Activated CD8-positive, alpha-beta memory T cell treated with anti-CD3 and anti-CD28 coated beads for 1 hour (primary cell): ENCODE results near the gene GRIN2A.

ENCODE experiments used
- DNase-seq, 2 donors: peaks; one replicate each; pipeline ENCODE4 v3.0.0-alpha.2; 2020; ENCODE audit warnings: low read depth in 1 of 2; ENCODE audit errors: extremely low read depth in 1 of 2

The GRIN2A gene

DNA sequence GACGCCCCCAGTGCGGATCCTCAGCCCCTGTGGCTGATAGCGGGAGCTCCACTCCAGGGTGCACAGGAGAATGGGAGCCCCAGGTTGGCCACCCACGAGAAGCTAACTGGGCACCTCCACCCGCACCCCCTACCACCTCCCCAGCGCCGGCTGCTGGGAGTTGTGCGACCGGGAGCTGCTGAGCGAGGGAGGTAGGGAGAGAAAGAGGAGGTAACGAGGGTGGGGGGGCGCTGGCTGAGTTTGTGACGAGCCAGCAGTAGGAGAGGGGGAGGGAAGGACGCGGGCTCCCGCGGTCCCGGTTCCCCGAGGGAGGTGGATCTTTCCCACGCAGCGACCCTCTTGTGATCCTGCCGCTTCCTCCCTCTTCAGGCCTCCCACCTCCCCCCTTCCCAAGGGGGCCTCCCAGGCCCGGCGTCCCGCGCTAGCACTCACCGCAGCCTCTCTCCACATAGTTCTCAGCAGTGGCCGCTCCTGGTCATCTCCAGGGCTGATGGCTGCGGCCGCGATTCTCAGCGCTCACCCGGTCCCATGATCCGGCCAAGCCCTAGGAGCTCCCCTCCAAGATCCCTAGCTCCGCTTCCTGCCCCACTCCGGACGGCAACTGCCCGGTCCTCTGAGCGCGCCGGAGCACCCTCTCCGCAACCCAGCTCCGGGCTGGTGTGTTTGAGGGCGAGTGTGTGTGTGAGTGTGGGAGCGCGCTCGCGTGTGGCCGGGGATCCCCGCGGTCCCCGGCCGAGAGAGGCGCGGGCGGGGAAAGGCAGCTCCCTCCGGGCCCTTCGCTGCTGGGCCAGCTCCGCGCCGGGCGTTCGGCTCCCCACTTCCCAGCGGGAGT, at the start of gene GRIN2A:
GRIN2A (minus strand) TSS at position 207 of the 832 bp plus-strand sequence. CDS start 2,017 bp downstream, outside the sequence.
- DNase-seq, result no peak

DNA sequence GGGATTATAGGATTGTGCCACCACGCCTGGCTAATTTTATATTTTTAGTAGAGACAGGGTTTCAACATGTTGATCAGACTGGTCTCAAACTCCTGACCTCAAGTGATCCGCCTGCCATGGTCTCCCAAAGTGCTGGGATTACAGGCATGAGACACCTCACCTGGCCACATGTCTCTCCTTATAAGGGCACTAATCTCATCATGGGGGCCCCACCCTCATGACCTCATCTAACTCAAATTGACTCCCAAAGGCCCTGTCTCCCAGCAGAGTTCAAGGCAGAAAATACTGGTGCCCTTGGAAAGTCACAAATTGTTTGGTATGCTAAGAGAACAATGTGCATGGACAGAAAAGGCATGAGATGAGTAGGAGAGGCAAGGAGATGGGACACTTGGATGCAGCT, 49.3 kb upstream of the GRIN2A start:
- DNase-seq, result no peak

- no peak for DNase-seq
Measured at GRCh38 chr16:10228779-10229178, 46.6 kb upstream of the GRIN2A start.

GRCh38 chr16:10226987-10227306, 44.7 kb upstream of the GRIN2A start:
- no peak for DNase-seq

GRCh38 chr16:10226141-10226986, 44.1 kb upstream of the GRIN2A start:
- DNase-seq, result no peak

- DNase-seq, result no peak
Measured at GRCh38 chr16:10225653-10226052, 43.4 kb upstream of the GRIN2A start.

GRCh38 chr16:10224850-10225249, 42.6 kb upstream of the GRIN2A start:
- no peak for DNase-seq

- DNase-seq, result no peak
Measured at GRCh38 chr16:10220942-10221341, 38.7 kb upstream of the GRIN2A start.

- DNase-seq, result no peak
Measured at GRCh38 chr16:10219742-10220141, 37.5 kb upstream of the GRIN2A start.

DNA sequence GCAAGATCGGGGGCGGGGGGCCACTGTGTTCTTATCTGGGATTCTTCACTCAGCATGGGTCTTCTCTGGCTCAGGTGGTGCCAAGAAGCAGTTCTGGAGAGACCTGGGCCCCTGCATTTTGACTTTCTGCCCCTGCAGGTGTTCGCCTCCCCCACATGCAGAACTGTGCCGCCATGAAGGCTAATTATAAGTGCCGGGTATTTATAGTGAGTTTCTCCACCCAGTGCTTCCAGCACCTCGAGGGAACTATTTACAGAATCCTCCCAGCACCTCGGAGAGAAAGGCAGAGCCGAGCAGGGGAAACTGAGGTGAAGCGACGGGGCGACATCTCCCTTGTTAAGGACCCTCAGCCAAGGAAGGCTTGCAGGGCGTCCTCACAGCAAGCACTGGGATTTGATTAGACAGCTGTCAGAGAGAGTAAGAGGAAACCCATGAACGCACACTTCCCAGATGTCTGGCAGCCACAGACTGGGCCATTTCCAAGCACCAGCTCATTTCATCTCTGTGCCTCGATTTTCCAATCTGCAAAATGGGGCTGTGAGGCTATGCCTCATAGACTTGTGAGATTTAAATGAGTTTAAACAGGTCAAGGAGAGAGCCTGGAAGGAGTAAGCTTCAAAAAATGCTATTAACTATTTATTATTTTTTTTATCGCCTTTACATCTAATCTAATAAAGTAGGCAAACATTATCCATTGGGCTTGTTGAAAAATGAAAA, 36.4 kb upstream of the GRIN2A start:
- DNase-seq, result no peak

- no peak for DNase-seq
Measured at GRCh38 chr16:10213748-10214147, 31.5 kb upstream of the GRIN2A start.

- no peak for DNase-seq
Measured at GRCh38 chr16:10210944-10211343, 28.7 kb upstream of the GRIN2A start.

DNA sequence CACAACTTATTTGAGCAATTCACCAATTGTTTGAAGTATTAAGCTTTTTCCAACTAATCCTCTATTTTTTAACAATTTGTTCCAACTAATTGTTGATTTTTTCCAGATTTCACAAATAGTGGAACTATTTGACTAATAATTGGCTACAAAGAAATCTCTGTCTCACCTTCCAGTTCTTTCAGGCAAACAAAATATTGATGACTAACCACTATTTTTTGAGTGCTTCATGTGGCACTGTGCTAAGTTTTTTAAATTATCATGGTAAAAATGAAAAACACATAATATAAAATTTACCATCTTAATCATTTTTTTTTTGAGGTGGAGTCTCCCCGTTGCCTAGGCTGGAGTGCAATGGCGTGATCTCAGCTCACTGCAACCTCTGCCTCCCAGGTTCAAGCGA, 24.6 kb upstream of the GRIN2A start:
- no peak for DNase-seq

- no peak for DNase-seq
Measured at GRCh38 chr16:10206215-10206614, 24.0 kb upstream of the GRIN2A start.

DNA sequence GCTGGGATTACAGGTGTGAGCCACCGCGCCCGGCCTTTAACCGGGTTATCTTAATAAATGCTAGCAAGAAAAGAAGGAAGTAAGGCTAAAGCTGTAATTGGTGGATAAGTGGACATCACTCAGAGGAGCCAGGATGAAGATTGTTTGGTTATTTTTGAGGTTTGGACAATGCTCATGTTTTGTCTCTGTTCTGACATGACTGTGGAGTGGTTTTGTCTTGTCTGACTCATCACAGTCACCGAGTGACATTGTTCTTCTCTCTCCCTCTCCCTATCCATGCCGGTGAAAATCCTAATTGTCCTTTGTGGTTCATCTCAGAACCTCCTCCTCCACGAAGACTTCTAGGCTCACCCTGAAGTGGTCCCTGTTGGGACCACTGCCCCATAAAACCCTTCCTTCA, 23.5 kb upstream of the GRIN2A start:
- no peak for DNase-seq

- DNase-seq, result no peak
Measured at GRCh38 chr16:10202649-10203048, 20.4 kb upstream of the GRIN2A start.

DNA sequence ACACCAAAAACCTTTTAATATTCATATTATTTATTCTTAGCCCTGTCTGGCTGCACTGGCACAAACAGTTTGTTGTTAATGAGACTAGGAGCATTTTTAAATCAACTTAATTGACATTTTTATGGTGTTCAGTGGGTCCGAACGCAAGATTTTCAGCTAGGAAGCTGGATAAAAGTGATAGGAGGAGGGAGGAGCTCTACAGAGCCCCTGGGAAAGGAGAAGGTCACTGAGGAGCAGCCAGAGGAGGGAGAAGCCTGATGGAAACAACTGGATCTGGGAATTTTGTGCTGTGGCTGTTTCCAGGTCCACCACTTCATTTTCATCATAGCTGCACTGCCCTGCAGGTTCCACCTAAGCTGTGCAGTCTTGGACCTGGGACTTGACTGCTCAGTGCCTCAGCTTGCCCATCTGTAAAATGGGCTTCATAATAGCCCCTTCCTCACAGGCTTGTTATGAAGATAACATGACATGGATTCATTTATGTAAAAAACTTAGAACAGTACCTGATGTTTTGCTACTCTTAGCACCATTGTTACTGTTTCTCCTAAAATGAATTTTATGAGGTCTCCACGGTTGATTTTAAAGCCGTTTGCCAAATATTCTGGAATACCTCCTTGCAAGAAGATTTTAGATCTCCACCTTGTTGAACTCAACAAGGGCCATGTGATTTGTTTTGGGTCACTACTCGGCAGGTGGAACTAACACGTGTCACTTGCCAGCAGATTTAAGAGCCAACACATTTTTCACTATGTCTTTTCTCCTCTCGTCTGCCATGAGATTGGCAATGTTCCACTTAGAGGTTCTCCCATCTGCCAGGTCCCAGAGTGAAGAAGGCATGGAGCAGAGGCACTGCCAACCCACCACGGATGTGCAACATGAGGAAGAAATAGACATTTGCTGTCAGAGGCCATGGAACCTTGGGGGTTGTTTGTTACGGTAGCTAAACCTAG, 18.7 kb upstream of the GRIN2A start:
- no peak for DNase-seq

GRCh38 chr16:10196999-10197398, 14.8 kb upstream of the GRIN2A start:
- DNase-seq, result no peak

DNA sequence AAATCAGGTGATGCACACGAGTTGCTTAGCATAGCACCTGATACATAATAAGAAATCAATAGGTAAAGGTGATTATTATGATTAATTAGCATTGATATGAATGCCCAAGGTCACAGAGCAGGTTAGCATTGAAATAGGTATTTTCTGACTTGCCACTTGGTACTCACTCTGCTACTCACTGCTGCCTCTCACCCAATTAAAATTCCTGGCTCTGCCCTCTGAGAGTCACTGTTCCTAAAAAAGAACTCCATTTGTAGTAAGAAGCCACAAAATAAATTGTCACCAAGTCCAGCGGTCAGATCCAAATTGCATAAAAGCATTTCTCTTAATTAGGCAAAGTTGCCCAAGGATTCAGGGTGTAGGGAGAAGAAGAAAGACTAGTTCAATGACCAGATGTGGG, 8.9 kb upstream of the GRIN2A start:
- DNase-seq, result no peak

- no peak for DNase-seq
Measured at GRCh38 chr16:10189861-10190390, 7.7 kb upstream of the GRIN2A start.
